Endometrial microvascular endothelial cells (primary cell): ENCODE measurements around the gene MAPK8. TPM values are rescaled to one million over a fixed set of nuclear protein-coding genes. Genes with fewer than 3 reads are reported as not detected.
"Not testable (repeated sequence)": the region's sequence is repeated elsewhere in the genome, so short reads cannot be mapped to it uniquely, and the experiment has no call there.

Experiments used
- in situ Hi-C: cut with HindIII; loops from 2 replicates; pipeline ENCODE4 v1.10.0; 2017; ENCODE audit warnings: low sequenced_read_pairs, low pct_unique_long_range_greater_than_20kb; ENCODE audit errors: inconsistent ontology term
- total RNA-seq: library from RNA; depleted of rRNA; stranded (reverse); fragments of >200 nt; gene quantifications from one replicate; pipeline ENCODE4 v1.2.3, GENCODE V29; 2015; ENCODE audit errors: inconsistent ontology term

Gene MAPK8
- total RNA-seq, 1 donor from 2014 or later = 56.9 TPM

- in situ Hi-C loops = no loop called here
These were observed 93.8 kb downstream of the MAPK8 start for GRCh38 chr10:48400129-48400849.

- in situ Hi-C loops = no loop called here
These were observed 94.4 kb downstream of the MAPK8 start for GRCh38 chr10:48400850-48401220.

- in situ Hi-C loops = no loop called here
These were observed 98.2 kb downstream of the MAPK8 start for GRCh38 chr10:48404646-48405045.

- in situ Hi-C loops = no loop called here
These were observed 99.7 kb downstream of the MAPK8 start for GRCh38 chr10:48406204-48406603.

- in situ Hi-C loops = no loop called here
These were observed 100.2 kb downstream of the MAPK8 start for GRCh38 chr10:48406658-48407057.

GRCh38 chr10:48410503-48410902 is 104.0 kb downstream of the MAPK8 start:
- in situ Hi-C loops = no loop called here

GRCh38 chr10:48411510-48411909 is 105.0 kb downstream of the MAPK8 start:
- in situ Hi-C loops = no loop called here

- in situ Hi-C loops = no loop called here
These were observed 105.6 kb downstream of the MAPK8 start for GRCh38 chr10:48412081-48412480.

GRCh38 chr10:48412933-48413332 is 106.5 kb downstream of the MAPK8 start:
- in situ Hi-C loops = no loop called here

- in situ Hi-C loops = no loop called here
These were observed 107.7 kb downstream of the MAPK8 start for GRCh38 chr10:48414160-48414559.

- in situ Hi-C loops = no loop called here
These were observed 108.3 kb downstream of the MAPK8 start for GRCh38 chr10:48414778-48415177.

GRCh38 chr10:48416584-48417232 is 110.2 kb downstream of the MAPK8 start:
- in situ Hi-C loops = no loop called here

- in situ Hi-C loops = no loop called here
These were observed 110.9 kb downstream of the MAPK8 start for GRCh38 chr10:48417374-48417773.

- in situ Hi-C loops = no loop called here
These were observed 111.8 kb downstream of the MAPK8 start for GRCh38 chr10:48418189-48418788.

- in situ Hi-C loops = no loop called here
These were observed 113.2 kb downstream of the MAPK8 start for GRCh38 chr10:48419714-48420113.

GRCh38 chr10:48421862-48422261 is 115.4 kb downstream of the MAPK8 start:
- in situ Hi-C loops = not testable (repeated sequence)

GRCh38 chr10:48423884-48424283 is 117.4 kb downstream of the MAPK8 start:
- in situ Hi-C loops = no loop called here

- in situ Hi-C loops = loop anchor here (25.0 kb wide), 1 partner anchor 108 kb away; no protein-coding TSS in a partner anchor
These were observed 122.4 kb downstream of the MAPK8 start for GRCh38 chr10:48428896-48429295.

- in situ Hi-C loops = loop anchor here (25.0 kb wide), 1 partner anchor 108 kb away; no protein-coding TSS in a partner anchor
These were observed 122.8 kb downstream of the MAPK8 start for GRCh38 chr10:48429309-48429708.

GRCh38 chr10:48430402-48430993 is 124.0 kb downstream of the MAPK8 start:
- in situ Hi-C loops = loop anchor here (25.0 kb wide), 1 partner anchor 107 kb away; no protein-coding TSS in a partner anchor
